Measurements from ENCODE around the gene ZNF555.

ZNF555 gene

DNA sequence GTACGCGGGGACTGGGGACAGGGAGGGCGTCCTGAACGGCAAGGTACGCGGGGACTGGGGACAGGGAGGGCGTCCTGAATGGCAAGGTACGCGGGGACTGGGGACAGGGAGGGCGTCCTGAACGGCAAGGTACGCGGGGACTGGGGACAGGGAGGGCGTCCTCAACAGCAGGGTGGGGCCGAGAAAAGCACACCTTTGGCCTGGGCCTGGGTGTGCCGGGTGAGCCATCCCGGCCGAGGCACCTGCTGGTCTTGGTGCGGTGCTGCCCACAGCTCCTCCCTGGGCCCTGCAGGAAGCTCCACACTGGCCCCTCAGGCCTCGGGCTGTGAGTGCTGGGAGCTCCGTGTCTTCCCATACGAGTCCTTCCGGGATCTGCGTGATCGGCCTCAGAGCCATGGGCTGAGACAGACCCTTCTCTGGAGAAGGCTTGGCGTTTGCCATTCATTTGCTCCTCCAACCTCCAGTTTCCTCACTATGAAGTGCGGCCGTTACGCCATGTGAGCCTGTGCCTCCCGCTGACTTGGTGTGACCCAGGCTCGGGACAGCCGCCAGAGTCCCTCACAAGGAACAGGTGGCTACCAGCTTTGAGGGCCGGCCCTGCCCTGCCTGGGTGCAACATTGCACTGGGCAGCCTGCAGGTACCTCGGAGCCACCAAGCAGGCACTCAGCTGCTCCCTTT is 29.4 kb upstream of the ZNF555 start:
- H3K4me3 ChIP-seq (ENCODE audit: low read depth, low read length), result no peak overlapping the region
- TF ChIP-seq, protein P1, sequence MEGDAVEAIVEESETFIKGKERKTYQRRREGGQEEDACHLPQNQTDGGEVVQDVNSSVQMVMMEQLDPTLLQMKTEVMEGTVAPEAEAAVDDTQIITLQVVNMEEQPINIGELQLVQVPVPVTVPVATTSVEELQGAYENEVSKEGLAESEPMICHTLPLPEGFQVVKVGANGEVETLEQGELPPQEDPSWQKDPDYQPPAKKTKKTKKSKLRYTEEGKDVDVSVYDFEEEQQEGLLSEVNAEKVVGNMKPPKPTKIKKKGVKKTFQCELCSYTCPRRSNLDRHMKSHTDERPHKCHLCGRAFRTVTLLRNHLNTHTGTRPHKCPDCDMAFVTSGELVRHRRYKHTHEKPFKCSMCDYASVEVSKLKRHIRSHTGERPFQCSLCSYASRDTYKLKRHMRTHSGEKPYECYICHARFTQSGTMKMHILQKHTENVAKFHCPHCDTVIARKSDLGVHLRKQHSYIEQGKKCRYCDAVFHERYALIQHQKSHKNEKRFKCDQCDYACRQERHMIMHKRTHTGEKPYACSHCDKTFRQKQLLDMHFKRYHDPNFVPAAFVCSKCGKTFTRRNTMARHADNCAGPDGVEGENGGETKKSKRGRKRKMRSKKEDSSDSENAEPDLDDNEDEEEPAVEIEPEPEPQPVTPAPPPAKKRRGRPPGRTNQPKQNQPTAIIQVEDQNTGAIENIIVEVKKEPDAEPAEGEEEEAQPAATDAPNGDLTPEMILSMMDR (IDR thresholded peaks at IDR 0.05; ENCODE audit: insufficient read depth, low read depth, low read length, missing control alignments), result no peak
- DNase-seq (ENCODE audit: low read depth), result no peak

DNA sequence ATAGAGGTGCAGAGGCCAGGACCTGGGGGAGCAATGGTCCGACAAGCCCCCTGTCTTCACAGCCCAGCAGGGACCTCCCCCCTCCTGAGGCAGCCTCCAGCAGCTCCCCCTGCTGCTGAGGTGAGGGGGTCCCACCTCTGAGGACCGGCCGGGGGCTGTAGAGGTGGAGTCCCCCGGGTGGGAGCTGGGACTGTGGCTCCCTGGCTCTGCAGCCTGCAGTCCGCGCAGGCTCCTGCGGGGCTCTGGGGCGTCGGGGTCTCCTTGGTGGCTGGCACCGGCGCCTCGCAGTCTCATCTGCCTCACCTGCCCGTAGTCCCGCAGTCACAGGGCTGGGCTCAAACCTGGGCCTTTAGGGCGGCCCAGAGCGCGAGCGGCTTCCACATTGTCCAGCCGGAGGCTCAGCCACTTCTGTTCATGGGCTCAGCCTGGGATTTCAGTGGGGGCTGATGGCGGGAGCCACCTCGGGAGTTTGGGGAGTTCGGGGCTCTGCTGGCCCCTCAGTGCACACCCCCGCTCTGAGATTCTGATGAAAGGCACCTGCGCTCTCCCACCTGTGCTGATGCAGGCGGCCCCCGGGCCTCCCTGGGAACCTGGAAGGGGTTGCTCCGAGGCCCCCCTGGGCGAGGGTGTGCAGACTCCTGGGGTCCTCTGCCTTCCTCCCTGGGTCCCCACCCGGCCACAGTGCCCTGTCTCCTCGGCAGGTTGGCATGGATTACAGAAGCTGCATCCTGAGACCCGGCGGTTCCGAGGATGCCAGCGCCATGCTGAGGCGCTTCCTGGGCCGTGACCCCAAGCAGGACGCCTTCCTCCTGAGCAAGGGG is 28.7 kb upstream of the ZNF555 start:
- no peak overlapping the region for H3K4me3 ChIP-seq (ENCODE audit: low read depth, low read length)
- TF ChIP-seq, protein P1 (IDR thresholded peaks at IDR 0.05; ENCODE audit: insufficient read depth, low read depth, low read length, missing control alignments), result no peak
- DNase-seq (ENCODE audit: low read depth), result no peak

DNA sequence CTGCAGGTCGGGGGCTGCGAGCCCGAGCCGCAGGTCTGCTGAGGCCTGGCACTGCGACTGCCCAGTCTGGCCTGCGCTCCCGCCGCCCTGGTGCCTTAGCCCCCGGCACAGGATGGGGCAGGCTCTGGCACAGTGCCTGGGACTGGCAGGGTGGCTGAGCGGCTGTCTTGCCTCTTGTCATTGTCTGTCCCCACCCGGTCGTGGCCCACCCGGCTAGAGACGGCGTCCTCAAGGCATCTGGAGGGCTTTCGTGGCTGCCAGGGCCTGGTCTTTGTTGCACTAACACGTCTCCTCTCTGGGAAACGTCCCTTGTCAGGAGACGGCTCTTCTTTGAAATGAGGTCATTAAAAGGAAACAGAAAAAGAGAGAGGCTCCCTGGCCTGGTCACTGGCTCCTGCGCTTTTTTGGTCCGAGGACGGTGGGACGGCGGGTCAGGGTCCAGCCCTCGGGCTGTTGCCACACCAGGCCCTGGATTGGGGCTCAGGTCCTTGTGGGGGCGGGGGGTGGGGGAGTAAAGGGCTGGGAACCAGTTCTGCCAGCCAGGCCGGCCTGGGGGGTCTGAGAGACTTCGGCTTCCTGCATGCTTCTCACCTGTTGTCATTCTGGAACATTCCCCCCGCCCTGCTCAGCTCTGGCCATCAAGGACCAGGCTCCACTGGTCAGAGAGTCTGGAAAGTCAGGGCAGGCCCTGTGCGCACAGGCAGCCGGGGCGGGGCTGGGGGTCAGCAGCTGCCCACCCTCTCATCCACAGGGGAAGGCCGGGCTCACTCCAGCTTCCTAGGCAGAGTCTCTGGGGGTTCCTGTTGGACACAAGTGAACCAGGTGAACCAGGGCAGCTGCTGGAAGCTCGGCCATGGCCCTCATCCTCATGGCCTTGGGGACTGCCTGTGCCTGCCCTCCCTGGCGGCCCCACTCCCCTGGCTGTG is 27.8 kb upstream of the ZNF555 start:
- DNase-seq (ENCODE audit: low read depth), result no peak
- TF ChIP-seq, protein P1 (IDR thresholded peaks at IDR 0.05; ENCODE audit: insufficient read depth, low read depth, low read length, missing control alignments), result no peak
- no peak overlapping the region for H3K4me3 ChIP-seq (ENCODE audit: low read depth, low read length)

DNA sequence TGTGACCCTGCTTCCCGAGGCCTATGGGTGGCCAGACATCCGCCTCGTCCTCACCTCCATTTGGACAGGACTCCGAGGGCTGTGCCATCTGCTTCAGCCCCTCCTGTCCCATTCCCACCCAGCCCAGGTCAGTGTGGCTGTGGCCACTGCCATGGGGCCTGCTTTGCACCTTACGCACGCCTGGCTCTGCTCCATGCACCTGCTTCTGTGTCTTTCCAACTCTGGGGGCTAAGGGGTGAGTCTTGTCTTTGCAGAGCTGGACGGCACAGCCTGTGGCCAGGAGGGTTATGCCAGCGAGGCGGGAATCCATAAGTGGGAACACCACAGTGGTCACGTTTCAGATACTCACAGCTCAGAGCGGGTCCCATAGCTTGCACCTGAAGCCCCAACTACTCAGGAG is 26.8 kb upstream of the ZNF555 start:
- TF ChIP-seq, protein P1 (IDR thresholded peaks at IDR 0.05; ENCODE audit: insufficient read depth, low read depth, low read length, missing control alignments), result no peak
- no peak for DNase-seq (ENCODE audit: low read depth)
- H3K4me3 ChIP-seq (ENCODE audit: low read depth, low read length), result no peak overlapping the region

DNA sequence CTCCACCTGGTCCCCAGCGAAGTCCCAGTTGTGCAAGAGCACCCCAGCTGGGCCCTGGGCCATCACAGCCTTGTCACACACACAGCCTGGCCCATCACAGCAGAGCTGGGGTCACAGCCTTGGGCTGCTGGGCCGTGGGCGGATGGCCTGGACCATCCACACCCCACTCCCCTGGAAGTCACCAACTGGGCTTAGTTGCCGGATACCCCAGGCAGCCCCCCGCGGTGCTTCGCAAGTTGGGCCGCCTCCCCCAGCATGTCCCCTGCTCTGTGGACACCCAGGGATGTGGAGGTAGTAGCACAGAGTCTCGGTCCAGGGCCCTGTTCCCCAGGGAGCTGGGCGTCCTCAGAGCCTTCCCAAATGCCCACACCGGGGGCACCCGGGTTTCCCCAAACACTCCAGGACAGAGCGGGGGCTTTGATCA is 26.1 kb upstream of the ZNF555 start:
- no peak overlapping the region for H3K4me3 ChIP-seq (ENCODE audit: low read depth, low read length)
- TF ChIP-seq, protein P1 (IDR thresholded peaks at IDR 0.05; ENCODE audit: insufficient read depth, low read depth, low read length, missing control alignments), result no peak
- DNase-seq (ENCODE audit: low read depth), result no peak

DNA sequence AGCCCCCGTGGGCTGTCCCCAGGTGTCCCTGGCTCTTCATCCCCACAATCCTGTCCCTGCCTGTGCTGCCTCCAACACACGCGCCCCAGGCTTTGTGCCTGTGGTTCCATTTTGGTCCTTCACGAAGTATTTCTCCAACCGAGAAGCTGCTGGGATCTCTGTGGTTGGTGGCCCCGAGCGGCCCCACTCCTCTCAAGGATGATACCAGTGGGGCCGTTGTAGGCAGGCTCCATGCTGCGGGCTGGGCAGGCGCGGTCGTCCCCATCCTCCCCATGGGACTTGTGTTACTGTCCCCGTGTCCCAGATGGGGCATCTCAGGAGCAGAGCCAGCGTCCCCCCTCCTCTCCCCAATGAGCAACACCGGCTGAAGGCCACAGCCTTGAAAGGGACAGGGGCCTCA is 25.4 kb upstream of the ZNF555 start:
- TF ChIP-seq, protein P1 (IDR thresholded peaks at IDR 0.05; ENCODE audit: insufficient read depth, low read depth, low read length, missing control alignments), result no peak
- H3K4me3 ChIP-seq (ENCODE audit: low read depth, low read length), result no peak overlapping the region
- DNase-seq (ENCODE audit: low read depth), result no peak
